ENCODE data around the gene LARP4. TPM values are rescaled to one million over a fixed set of nuclear protein-coding genes. Genes with fewer than 3 reads are reported as not detected.
"Not testable (repeated sequence)": the region's sequence is repeated elsewhere in the genome, so short reads cannot be mapped to it uniquely, and the experiment has no call there.

LARP4 gene
- total and polyA plus RNA-seq, 2 of the 4 experiments (the other 2 are of a cell fraction): 11.3 to 42.5 TPM

- H3K23ac ChIP-seq (ENCODE audit: low read depth, low read length); H2BK120ac ChIP-seq (ENCODE audit: low read depth, low read length); DNase-seq; H4K8ac ChIP-seq (ENCODE audit: low read depth in 2 of 2, low read length in 2 of 2); dilution Hi-C loops (cut with HindIII; ENCODE audit: low sequenced_read_pairs, unreplicated experiment); H4K5ac ChIP-seq (ENCODE audit: low read depth, low read length); H3K27me3 ChIP-seq (ENCODE audit: control insufficient read depth, insufficient read depth, low read length); in situ Hi-C loops (cut with MboI; ENCODE audit: low sequenced_read_pairs); H3K36me3 ChIP-seq (ENCODE audit: control insufficient read depth, insufficient read depth, low read length); H2AK9ac ChIP-seq (replicated peaks; ENCODE audit: low read depth, low read length, poor library complexity); H3K4me3 ChIP-seq (ENCODE audit: insufficient read depth, low read depth, low read length); H3K9me3 ChIP-seq (ENCODE audit: control insufficient read depth, insufficient read depth, low read length); H2AK5ac ChIP-seq (ENCODE audit: low read depth, low read length); H3K4me2 ChIP-seq (ENCODE audit: low read depth, low read length); H2AFZ ChIP-seq (replicated peaks; ENCODE audit: low read length, poor library complexity); H3K4me1 ChIP-seq (ENCODE audit: control insufficient read depth, insufficient read depth, low read length); H3K56ac ChIP-seq (ENCODE audit: extremely low read depth, insufficient read depth, low read length); intact Hi-C loops (cut with micrococcal nuclease); ATAC-seq (ENCODE audit: low read depth); H3K9ac ChIP-seq (ENCODE audit: low read depth, low read length); H3K4ac ChIP-seq (ENCODE audit: low read depth, low read length); BruUV-seq (replicated peaks); H3K27ac ChIP-seq (ENCODE audit: insufficient read depth, low read length); H3K18ac ChIP-seq (ENCODE audit: low read depth, low read length); H3K14ac ChIP-seq (replicated peaks; ENCODE audit: low read depth, low read length); H4K91ac ChIP-seq (ENCODE audit: insufficient read depth, low read depth, low read length); POLR2A ChIA-PET (ENCODE audit: unreplicated experiment); H2BK15ac ChIP-seq (ENCODE audit: low read depth, low read length); H2BK5ac ChIP-seq (ENCODE audit: low read depth, low read length, poor library complexity, severe bottlenecking); H2BK20ac ChIP-seq (ENCODE audit: low read depth, low read length): not testable (repeated sequence)
- no CpG with 5 or more reads among the region's 10 CpGs for WGBS, 2 experiments (ENCODE audit: extremely low coverage in 2 of 2, insufficient read length in 1 of 2)
- CTCF ChIA-PET: interaction anchor here (1.0 kb wide), 1 partner anchor 10 kb away, joined by 4 read pairs; no protein-coding TSS in a partner anchor
- Histone ChIP-seq H3K79me1 (ENCODE audit: low read depth in 1 of 2, low read length in 2 of 2) (peaks cover 24 to 67% of the 10 kb centered on the region in 2 experiments), H3K9me1 (ENCODE audit: insufficient read depth, low read length) (peaks cover 22% of the 10 kb centered on the region), H4K20me1 (ENCODE audit: insufficient read depth, low read length) (peaks cover 36% of the 10 kb centered on the region)
Measured at GRCh38 chr12:50422855-50423254, 22.2 kb downstream of the LARP4 start.

GRCh38 chr12:50423342-50423741 lies 22.7 kb downstream of the LARP4 start:
- H2AK9ac ChIP-seq (replicated peaks; ENCODE audit: low read depth, low read length, poor library complexity); POLR2A ChIA-PET (ENCODE audit: unreplicated experiment); DNase-seq; H3K4me2 ChIP-seq (ENCODE audit: low read depth, low read length); H2BK15ac ChIP-seq (ENCODE audit: low read depth, low read length); H3K9me3 ChIP-seq (ENCODE audit: control insufficient read depth, insufficient read depth, low read length); BruUV-seq (replicated peaks); H2BK20ac ChIP-seq (ENCODE audit: low read depth, low read length); intact Hi-C loops (cut with micrococcal nuclease); H2AFZ ChIP-seq (replicated peaks; ENCODE audit: low read length, poor library complexity); H4K8ac ChIP-seq (ENCODE audit: low read depth in 2 of 2, low read length in 2 of 2); ATAC-seq (ENCODE audit: low read depth); CTCF ChIA-PET; H3K27ac ChIP-seq (ENCODE audit: insufficient read depth, low read length); H2AK5ac ChIP-seq (ENCODE audit: low read depth, low read length); in situ Hi-C loops (cut with MboI; ENCODE audit: low sequenced_read_pairs); H2BK120ac ChIP-seq (ENCODE audit: low read depth, low read length); H3K18ac ChIP-seq (ENCODE audit: low read depth, low read length); H3K36me3 ChIP-seq (ENCODE audit: control insufficient read depth, insufficient read depth, low read length); H3K27me3 ChIP-seq (ENCODE audit: control insufficient read depth, insufficient read depth, low read length); H3K9ac ChIP-seq (ENCODE audit: low read depth, low read length); H3K4me1 ChIP-seq (ENCODE audit: control insufficient read depth, insufficient read depth, low read length); H3K56ac ChIP-seq (ENCODE audit: extremely low read depth, insufficient read depth, low read length); dilution Hi-C loops (cut with HindIII; ENCODE audit: low sequenced_read_pairs, unreplicated experiment); H4K91ac ChIP-seq (ENCODE audit: insufficient read depth, low read depth, low read length); H2BK5ac ChIP-seq (ENCODE audit: low read depth, low read length, poor library complexity, severe bottlenecking); H3K23ac ChIP-seq (ENCODE audit: low read depth, low read length); H3K14ac ChIP-seq (replicated peaks; ENCODE audit: low read depth, low read length); H3K4ac ChIP-seq (ENCODE audit: low read depth, low read length); H4K5ac ChIP-seq (ENCODE audit: low read depth, low read length); H3K4me3 ChIP-seq (ENCODE audit: insufficient read depth, low read depth, low read length): not testable (repeated sequence)
- H3K79me1 ChIP-seq (ENCODE audit: low read depth in 1 of 2, low read length in 2 of 2): peaks cover 24 to 64% of the 10 kb centered on the region in 2 experiments
- 80% methylated on average over 1 of the region's 10 CpGs; no CpG with 5 or more reads in 1 of the 2 experiments for WGBS, 2 experiments (ENCODE audit: extremely low coverage in 2 of 2, insufficient read length in 1 of 2)
- peaks cover 35% of the 10 kb centered on the region for H4K20me1 ChIP-seq (ENCODE audit: insufficient read depth, low read length)
- peaks cover 22% of the 10 kb centered on the region for H3K9me1 ChIP-seq (ENCODE audit: insufficient read depth, low read length)

All from IMR-90 (cell line).